Mesothelial cell of epicardium (in vitro differentiated cells): ENCODE data around the gene SIK2. TPM values are rescaled to one million over a fixed set of nuclear protein-coding genes. Genes with fewer than 3 reads are reported as not detected.

ENCODE experiments used
- DNase-seq, 2 experiments: peaks; one replicate each; pipeline ENCODE4 v3.0.0; 2021; ENCODE audit warnings: low spot score in 2 of 2; ENCODE audit not compliant: unreplicated experiment in 2 of 2
- H3K27ac Mint-ChIP-seq: 2 replicates; pipeline ENCODE4 v1.8.0; 2021; ENCODE audit warnings: mixed read lengths
- H3K27me3 Mint-ChIP-seq: 2 replicates; pipeline ENCODE4 v1.8.0; 2021; ENCODE audit warnings: low read depth, mixed read lengths
- H3K36me3 Mint-ChIP-seq: 2 replicates; pipeline ENCODE4 v1.8.0; 2021; ENCODE audit warnings: mixed read lengths
- H3K4me1 Mint-ChIP-seq: 2 replicates; pipeline ENCODE4 v1.8.0; 2021; ENCODE audit warnings: mixed read lengths
- H3K4me3 Mint-ChIP-seq: 2 replicates; pipeline ENCODE4 v1.8.0; 2021; ENCODE audit warnings: mild to moderate bottlenecking, moderate library complexity, mixed read lengths
- H3K9me3 Mint-ChIP-seq: 2 replicates; pipeline ENCODE4 v1.8.0; 2021; ENCODE audit warnings: mixed read lengths
- CTCF ChIP-seq: fragments of 200-600 bp; sonication (generic); IDR thresholded peaks from one replicate; pipeline ENCODE4 v1.5.0; 2021; ENCODE audit warnings: antibody characterized with exemption; ENCODE audit not compliant: unreplicated experiment
- total RNA-seq: library from RNA; stranded (reverse); gene quantifications from 3 replicates; pipeline ENCODE4 v1.2.1, GENCODE V29; 2021

Gene SIK2
- total RNA-seq, 1 donor from 2014 or later, result 17.1 TPM

GRCh38 chr11:111736621-111737443 is 134.6 kb downstream of the SIK2 start:
- Mint-ChIP-seq H3K4me3 (no peak overlapping the region), H3K27me3 (no peaks in the 10 kb centered on the region), H3K27ac (peak overlapping the region; percentile 93), H3K9me3 (no peaks in the 10 kb centered on the region), H3K36me3 (peaks cover 20% of the 10 kb centered on the region), H3K4me1 (peaks cover 28% of the 10 kb centered on the region)
- no peak for TF ChIP-seq CTCF
- DNase-seq, result no peak

GRCh38 chr11:111737444-111738210 is 135.4 kb downstream of the SIK2 start:
- H3K27ac Mint-ChIP-seq, result peak overlapping the region; percentile 81
- DNase-seq, result no peak
- no peaks in the 10 kb centered on the region for H3K9me3 Mint-ChIP-seq
- peaks cover 21% of the 10 kb centered on the region for H3K36me3 Mint-ChIP-seq
- TF ChIP-seq CTCF, result no peak
- no peak overlapping the region for H3K4me3 Mint-ChIP-seq
- H3K4me1 Mint-ChIP-seq, result peaks cover 28% of the 10 kb centered on the region
- no peaks in the 10 kb centered on the region for H3K27me3 Mint-ChIP-seq

GRCh38 chr11:111739299-111739698 is 137.1 kb downstream of the SIK2 start:
- Mint-ChIP-seq H3K27ac (no peak overlapping the region), H3K4me1 (peaks cover 26% of the 10 kb centered on the region), H3K4me3 (no peak overlapping the region), H3K36me3 (peaks cover 24% of the 10 kb centered on the region), H3K9me3 (no peaks in the 10 kb centered on the region), H3K27me3 (no peaks in the 10 kb centered on the region)
- no peak for DNase-seq
- TF ChIP-seq CTCF, result no peak

GRCh38 chr11:111741751-111742150 is 139.5 kb downstream of the SIK2 start:
- H3K4me3 Mint-ChIP-seq, result no peak overlapping the region
- H3K36me3 Mint-ChIP-seq, result peaks cover 38% of the 10 kb centered on the region
- no peak for TF ChIP-seq CTCF
- no peaks in the 10 kb centered on the region for H3K27me3 Mint-ChIP-seq
- DNase-seq, result no peak
- peaks cover 3% of the 10 kb centered on the region for H3K4me1 Mint-ChIP-seq
- no peak overlapping the region for H3K27ac Mint-ChIP-seq
- H3K9me3 Mint-ChIP-seq, result no peaks in the 10 kb centered on the region

GRCh38 chr11:111743700-111744099 is 141.5 kb downstream of the SIK2 start:
- DNase-seq, result no peak
- peaks cover 42% of the 10 kb centered on the region for H3K36me3 Mint-ChIP-seq
- TF ChIP-seq CTCF, result no peak
- H3K9me3 Mint-ChIP-seq, result no peaks in the 10 kb centered on the region
- no peak overlapping the region for H3K27ac Mint-ChIP-seq
- no peak overlapping the region for H3K4me3 Mint-ChIP-seq
- H3K27me3 Mint-ChIP-seq, result no peaks in the 10 kb centered on the region
- no peaks in the 10 kb centered on the region for H3K4me1 Mint-ChIP-seq
